OCI-LY3 (cell line): ENCODE results near the gene NUDT1.

Experiments used
- EZH2phosphoT487 ChIP-seq: fragments of 200-600 bp; shearing (Covaris generic); IDR thresholded peaks from 2 replicates; pipeline ENCODE4 v1.6.1; 2018; ENCODE audit warnings: antibody characterized with exemption, mixed run types, low read depth
- TF ChIP-seq, protein P1 (sequence below): fragments of 200-600, 300-600 bp; sonication (generic); IDR thresholded peaks from 2 replicates; pipeline ENCODE4 v1.5.1; 2014; ENCODE audit warnings: antibody characterized with exemption, low read length, low read depth

DNA sequence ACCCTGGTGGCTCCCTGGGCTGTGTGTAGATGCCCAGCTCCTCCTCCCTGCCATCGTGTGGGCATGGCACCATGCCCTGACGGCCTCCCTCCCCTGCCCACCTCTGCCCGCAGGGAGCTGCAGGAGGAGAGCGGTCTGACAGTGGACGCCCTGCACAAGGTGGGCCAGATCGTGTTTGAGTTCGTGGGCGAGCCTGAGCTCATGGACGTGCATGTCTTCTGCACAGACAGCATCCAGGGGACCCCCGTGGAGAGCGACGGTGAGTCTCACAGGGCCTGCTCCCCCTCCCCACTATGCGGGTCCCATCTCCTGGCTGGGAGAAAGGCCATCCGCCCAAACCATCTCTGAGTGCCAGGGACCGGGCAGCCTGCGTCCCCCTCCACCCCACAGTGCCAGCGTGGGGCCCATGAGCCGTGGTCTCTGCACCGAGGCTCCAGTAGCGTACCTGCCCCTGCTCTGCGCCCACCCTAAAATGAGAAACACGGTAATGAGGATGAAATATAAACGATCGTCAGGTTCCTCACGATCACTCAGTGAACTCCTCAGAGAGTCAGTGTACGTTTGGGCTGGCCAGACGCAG lies 7.8 kb downstream of the NUDT1 start:
- TF ChIP-seq, protein P1, sequence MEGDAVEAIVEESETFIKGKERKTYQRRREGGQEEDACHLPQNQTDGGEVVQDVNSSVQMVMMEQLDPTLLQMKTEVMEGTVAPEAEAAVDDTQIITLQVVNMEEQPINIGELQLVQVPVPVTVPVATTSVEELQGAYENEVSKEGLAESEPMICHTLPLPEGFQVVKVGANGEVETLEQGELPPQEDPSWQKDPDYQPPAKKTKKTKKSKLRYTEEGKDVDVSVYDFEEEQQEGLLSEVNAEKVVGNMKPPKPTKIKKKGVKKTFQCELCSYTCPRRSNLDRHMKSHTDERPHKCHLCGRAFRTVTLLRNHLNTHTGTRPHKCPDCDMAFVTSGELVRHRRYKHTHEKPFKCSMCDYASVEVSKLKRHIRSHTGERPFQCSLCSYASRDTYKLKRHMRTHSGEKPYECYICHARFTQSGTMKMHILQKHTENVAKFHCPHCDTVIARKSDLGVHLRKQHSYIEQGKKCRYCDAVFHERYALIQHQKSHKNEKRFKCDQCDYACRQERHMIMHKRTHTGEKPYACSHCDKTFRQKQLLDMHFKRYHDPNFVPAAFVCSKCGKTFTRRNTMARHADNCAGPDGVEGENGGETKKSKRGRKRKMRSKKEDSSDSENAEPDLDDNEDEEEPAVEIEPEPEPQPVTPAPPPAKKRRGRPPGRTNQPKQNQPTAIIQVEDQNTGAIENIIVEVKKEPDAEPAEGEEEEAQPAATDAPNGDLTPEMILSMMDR, result no peak
- no peak for TF ChIP-seq EZH2phosphoT487
